Measurements from ENCODE around the gene C1QTNF8. TPM values are rescaled to one million over a fixed set of nuclear protein-coding genes. Genes with fewer than 3 reads are reported as not detected.

C1QTNF8 gene
- total RNA-seq, 1 experiment from 2014 or later = not detected

GRCh38 chr16:1038932-1039331 is 57.1 kb downstream of the C1QTNF8 start:
- no peak overlapping the region for H3K27ac ChIP-seq (ENCODE audit: insufficient read length, low read depth, low read length)
- Mint-ChIP-seq H3K4me1 (no peaks in the 10 kb centered on the region), H3K9me3 (peaks cover 10 to 11% of the 10 kb centered on the region in 2 experiments; a peak in 4 of 5 replicates), H3K4me3 (no peak overlapping the region), H3K36me3 (ENCODE audit: insufficient read depth in 1 of 3, low read depth in 3 of 3) (0 out of 7 replicates have a peak, but pooled peaks cover 0 to 11% (median 0%) of the 10 kb centered on the region in 3 experiments), H3K27me3 (ENCODE audit: low read depth) (peaks cover 6% of the 10 kb centered on the region), H3K27ac (no peak overlapping the region)
- no peak overlapping the region for H2BK5ac ChIP-seq (ENCODE audit: insufficient read length, low read length)
- no peak overlapping the region for H4K8ac ChIP-seq (replicated peaks; ENCODE audit: insufficient read length, low read depth, low read length)
- H4K91ac ChIP-seq (ENCODE audit: insufficient read length, low read depth, low read length) = no peak overlapping the region
- no peaks in the 10 kb centered on the region for H3K9me3 ChIP-seq (ENCODE audit: control insufficient read depth, low read depth, low read length)
- no peak overlapping the region for H2BK12ac ChIP-seq (ENCODE audit: insufficient read length, low read depth, low read length)
- H3K4me1 ChIP-seq (ENCODE audit: insufficient read depth, low read length) = no peaks in the 10 kb centered on the region
- H4K20me1 ChIP-seq (ENCODE audit: control insufficient read depth, insufficient read depth, insufficient read length) = no peaks in the 10 kb centered on the region
- H3K4me2 ChIP-seq (ENCODE audit: insufficient read depth, insufficient read length, low read length) = no peak overlapping the region
- H2AK5ac ChIP-seq (ENCODE audit: insufficient read length, low read length) = no peak overlapping the region
- H3K4ac ChIP-seq (ENCODE audit: low read depth, low read length) = no peak overlapping the region
- DNase-seq = no peak
- H3K79me1 ChIP-seq (ENCODE audit: insufficient read depth, low read depth, low read length, poor library complexity, severe bottlenecking) = no peaks in the 10 kb centered on the region
- H3T11ph ChIP-seq (ENCODE audit: low read length) = no peak overlapping the region
- no peak overlapping the region for H3K23ac ChIP-seq (ENCODE audit: insufficient read length, low read depth, low read length)
- H2BK120ac ChIP-seq (ENCODE audit: low read depth, low read length, poor library complexity, severe bottlenecking) = no peak overlapping the region
- H2BK20ac ChIP-seq (ENCODE audit: low read depth, low read length, poor library complexity, severe bottlenecking) = no peak overlapping the region
- no peak overlapping the region for H2BK15ac ChIP-seq (ENCODE audit: low read depth, low read length)
- H3K27me3 ChIP-seq (ENCODE audit: insufficient read depth, low read length) = no peaks in the 10 kb centered on the region
- TF ChIP-seq, protein P1, sequence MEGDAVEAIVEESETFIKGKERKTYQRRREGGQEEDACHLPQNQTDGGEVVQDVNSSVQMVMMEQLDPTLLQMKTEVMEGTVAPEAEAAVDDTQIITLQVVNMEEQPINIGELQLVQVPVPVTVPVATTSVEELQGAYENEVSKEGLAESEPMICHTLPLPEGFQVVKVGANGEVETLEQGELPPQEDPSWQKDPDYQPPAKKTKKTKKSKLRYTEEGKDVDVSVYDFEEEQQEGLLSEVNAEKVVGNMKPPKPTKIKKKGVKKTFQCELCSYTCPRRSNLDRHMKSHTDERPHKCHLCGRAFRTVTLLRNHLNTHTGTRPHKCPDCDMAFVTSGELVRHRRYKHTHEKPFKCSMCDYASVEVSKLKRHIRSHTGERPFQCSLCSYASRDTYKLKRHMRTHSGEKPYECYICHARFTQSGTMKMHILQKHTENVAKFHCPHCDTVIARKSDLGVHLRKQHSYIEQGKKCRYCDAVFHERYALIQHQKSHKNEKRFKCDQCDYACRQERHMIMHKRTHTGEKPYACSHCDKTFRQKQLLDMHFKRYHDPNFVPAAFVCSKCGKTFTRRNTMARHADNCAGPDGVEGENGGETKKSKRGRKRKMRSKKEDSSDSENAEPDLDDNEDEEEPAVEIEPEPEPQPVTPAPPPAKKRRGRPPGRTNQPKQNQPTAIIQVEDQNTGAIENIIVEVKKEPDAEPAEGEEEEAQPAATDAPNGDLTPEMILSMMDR (conservative IDR thresholded peaks at IDR 0.05) = no peak
- no peaks in the 10 kb centered on the region for H3K79me2 ChIP-seq (ENCODE audit: insufficient read depth, low read length)
- no peak overlapping the region for H3K56ac ChIP-seq (ENCODE audit: insufficient read length, low read depth, low read length)
- H3K23me2 ChIP-seq (ENCODE audit: insufficient read length, low read depth, low read length, poor library complexity, severe bottlenecking) = peaks cover 7% of the 10 kb centered on the region
- H4K5ac ChIP-seq (ENCODE audit: insufficient read length, low read depth, low read length) = no peak overlapping the region
- H3K14ac ChIP-seq (ENCODE audit: insufficient read depth, low read length) = no peak overlapping the region
- no CpG with 5 or more reads among the region's 12 CpGs for WGBS (ENCODE audit: extremely low coverage, insufficient read length, low lambda C conversion rate)
- H3K18ac ChIP-seq (ENCODE audit: insufficient read length, low read depth, low read length) = no peak overlapping the region
- H2AFZ ChIP-seq (ENCODE audit: low read length) = no peak overlapping the region
- H3K9ac ChIP-seq (ENCODE audit: extremely low read depth, insufficient read length, low read length) = no peak overlapping the region

Other genes with a start within 250 kb of the C1QTNF8 start
- gene LMF1, start 125.3 kb downstream of the C1QTNF8 start, total RNA-seq (2021) = 7.1 and 7.8 TPM in 2 replicates
- gene SOX8, start 114.5 kb downstream of the C1QTNF8 start, total RNA-seq (2021) = 8.9 and 9.6 TPM in 2 replicates
- gene SSTR5, start 23.5 kb downstream of the C1QTNF8 start, total RNA-seq (2021) = 0.22 and 0.37 TPM in 2 replicates
- 41.9 and 43.3 TPM in 2 replicates for gene CACNA1H, start 56.9 kb upstream of the C1QTNF8 start, total RNA-seq (2021)
- not detected in 2 replicates for gene TPSG1, start 129.0 kb upstream of the C1QTNF8 start, total RNA-seq (2021)
- not detected in 2 replicates for gene TPSB2, start 133.9 kb upstream of the C1QTNF8 start, total RNA-seq (2021)
- gene TPSAB1, start 144.5 kb upstream of the C1QTNF8 start, total RNA-seq (2021) = not detected in 2 replicates
- not detected in 2 replicates for gene TPSD1, start 159.8 kb upstream of the C1QTNF8 start, total RNA-seq (2021)
- gene UBE2I, start 213.4 kb upstream of the C1QTNF8 start, total RNA-seq (2021) = 286 and 290 TPM in 2 replicates
- gene BAIAP3, start 237.4 kb upstream of the C1QTNF8 start, total RNA-seq (2021) = 5.9 and 6.8 TPM in 2 replicates